Endodermal cell (in vitro differentiated cells): ENCODE results near the gene BBX. TPM values are rescaled to one million over a fixed set of nuclear protein-coding genes. Genes with fewer than 3 reads are reported as not detected.
A peak's percentile ranks its signal among the peaks of the same experiment; 100 is the strongest.

ENCODE experiments used
- DNase-seq: peaks from one replicate; pipeline ENCODE4 v3.0.0-alpha.2; 2017
- H3K27ac ChIP-seq: 2 replicates; pipeline ENCODE4 v1.5.1; 2013; ENCODE audit warnings: mild to moderate bottlenecking, low read depth, low read length, moderate library complexity
- H3K27me3 ChIP-seq: 2 replicates; pipeline ENCODE4 v1.6.1; 2013; ENCODE audit warnings: mild to moderate bottlenecking, low read length, moderate library complexity; ENCODE audit not compliant: insufficient read depth, control insufficient read depth, poor library complexity, severe bottlenecking
- H3K36me3 ChIP-seq: 2 replicates; pipeline ENCODE4 v1.7.0; 2013; ENCODE audit warnings: mild to moderate bottlenecking, low read length, moderate library complexity; ENCODE audit not compliant: control insufficient read depth, insufficient read depth
- H3K4me1 ChIP-seq: one replicate; pipeline ENCODE4 v1.7.0; 2013; ENCODE audit warnings: low read length; ENCODE audit not compliant: control insufficient read depth, insufficient read depth
- H3K4me3 ChIP-seq: 2 replicates; pipeline ENCODE4 v1.5.1; 2013; ENCODE audit warnings: mild to moderate bottlenecking, low read length, moderate library complexity
- H3K9ac ChIP-seq: 2 replicates; pipeline ENCODE4 v1.6.1; 2013; ENCODE audit warnings: mild to moderate bottlenecking, low read length, moderate library complexity; ENCODE audit not compliant: poor library complexity, severe bottlenecking; ENCODE audit errors: extremely low read depth
- H3K9me3 ChIP-seq: 2 replicates; pipeline ENCODE4 v1.6.1; 2013; ENCODE audit warnings: mild to moderate bottlenecking, low read length, moderate library complexity; ENCODE audit not compliant: control insufficient read depth
- H3K27ac Mint-ChIP-seq: 2 replicates; pipeline ENCODE4 v1.8.0; 2020; ENCODE audit warnings: mixed read lengths
- H3K27me3 Mint-ChIP-seq: 2 replicates; pipeline ENCODE4 v1.8.0; 2021; ENCODE audit warnings: mild to moderate bottlenecking, mixed read lengths; ENCODE audit not compliant: insufficient read depth
- H3K36me3 Mint-ChIP-seq: 2 replicates; pipeline ENCODE4 v1.8.0; 2020; ENCODE audit warnings: low read depth, mixed read lengths
- H3K4me1 Mint-ChIP-seq: 2 replicates; pipeline ENCODE4 v1.8.0; 2020; ENCODE audit warnings: mixed read lengths
- H3K4me3 Mint-ChIP-seq: 2 replicates; pipeline ENCODE4 v1.8.0; 2020; ENCODE audit warnings: mild to moderate bottlenecking, moderate library complexity, mixed read lengths
- H3K9me3 Mint-ChIP-seq: 2 replicates; pipeline ENCODE4 v1.8.0; 2020; ENCODE audit warnings: mild to moderate bottlenecking, mixed read lengths
- WGBS, 2 experiments: methylation state at CpG; one replicate each; pipeline versions ENCODE4 v1.1.5 to v1.1.7; 2013; ENCODE audit warnings: missing lambda C conversion rate in 2 of 2, mixed read lengths in 1 of 2; ENCODE audit not compliant: insufficient coverage in 1 of 2, insufficient read length in 1 of 2; 5-methylcytosine and 5-hydroxymethylcytosine counted together
- total RNA-seq, 2 donors: library from RNA; stranded (reverse); fragmentation: NEBNext Ultra II Directional in 1 of 2; extraction: Animal tissue kit (Norgen Biotek cat#: 25700) in 1 of 2; gene quantifications; 2 replicates in 1 of 2; 3 replicates in 1 of 2; pipeline ENCODE4 v1.2.1, GENCODE V29; 2021
- TF ChIP-seq, protein P1 (sequence below): fragments of 200-600 bp; sonication (generic); conservative IDR thresholded peaks from 2 replicates; pipeline ENCODE4 v1.5.0; 2021; ENCODE audit warnings: antibody characterized with exemption, mild to moderate bottlenecking

The BBX gene
- total RNA-seq, 2 donors from 2014 or later, result 34.2 to 41.2 TPM

DNA sequence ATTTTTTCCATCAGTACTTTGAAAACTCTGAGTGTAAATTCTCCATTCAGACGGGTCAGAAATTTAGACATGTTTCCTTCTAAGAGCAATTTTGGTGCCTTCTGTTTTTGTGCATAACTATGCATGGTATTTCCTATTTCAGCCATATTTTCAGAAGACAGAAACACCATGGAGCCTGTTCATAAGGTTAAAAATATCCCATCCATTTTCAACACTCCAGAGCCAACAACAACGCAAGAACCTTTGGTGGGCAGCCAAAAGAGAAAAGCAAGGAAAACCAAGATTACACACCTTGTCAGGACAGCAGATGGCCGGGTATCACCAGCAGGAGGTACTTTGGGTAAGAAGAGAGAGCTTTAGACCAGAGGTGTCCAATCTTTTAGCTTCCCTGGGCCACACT lies 275.6 kb downstream of the BBX start:
- Histone ChIP-seq H3K4me3 (no peak overlapping the region), H3K36me3 (peaks cover 56% of the 10 kb centered on the region), H3K4me1 (no peaks in the 10 kb centered on the region), H3K27me3 (no peaks in the 10 kb centered on the region), H3K9ac (no peak overlapping the region), H3K9me3 (no peaks in the 10 kb centered on the region), H3K27ac (no peak overlapping the region)
- TF ChIP-seq, protein P1, sequence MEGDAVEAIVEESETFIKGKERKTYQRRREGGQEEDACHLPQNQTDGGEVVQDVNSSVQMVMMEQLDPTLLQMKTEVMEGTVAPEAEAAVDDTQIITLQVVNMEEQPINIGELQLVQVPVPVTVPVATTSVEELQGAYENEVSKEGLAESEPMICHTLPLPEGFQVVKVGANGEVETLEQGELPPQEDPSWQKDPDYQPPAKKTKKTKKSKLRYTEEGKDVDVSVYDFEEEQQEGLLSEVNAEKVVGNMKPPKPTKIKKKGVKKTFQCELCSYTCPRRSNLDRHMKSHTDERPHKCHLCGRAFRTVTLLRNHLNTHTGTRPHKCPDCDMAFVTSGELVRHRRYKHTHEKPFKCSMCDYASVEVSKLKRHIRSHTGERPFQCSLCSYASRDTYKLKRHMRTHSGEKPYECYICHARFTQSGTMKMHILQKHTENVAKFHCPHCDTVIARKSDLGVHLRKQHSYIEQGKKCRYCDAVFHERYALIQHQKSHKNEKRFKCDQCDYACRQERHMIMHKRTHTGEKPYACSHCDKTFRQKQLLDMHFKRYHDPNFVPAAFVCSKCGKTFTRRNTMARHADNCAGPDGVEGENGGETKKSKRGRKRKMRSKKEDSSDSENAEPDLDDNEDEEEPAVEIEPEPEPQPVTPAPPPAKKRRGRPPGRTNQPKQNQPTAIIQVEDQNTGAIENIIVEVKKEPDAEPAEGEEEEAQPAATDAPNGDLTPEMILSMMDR, result no peak
- Mint-ChIP-seq H3K36me3 (peaks cover 26% of the 10 kb centered on the region), H3K4me1 (no peaks in the 10 kb centered on the region), H3K27me3 (no peaks in the 10 kb centered on the region), H3K9me3 (no peaks in the 10 kb centered on the region), H3K4me3 (no peak overlapping the region), H3K27ac (no peak overlapping the region)
- WGBS, 2 experiments, result 88% methylated on average over 1 to 3 of the region's 3 CpGs
- no peak for DNase-seq

DNA sequence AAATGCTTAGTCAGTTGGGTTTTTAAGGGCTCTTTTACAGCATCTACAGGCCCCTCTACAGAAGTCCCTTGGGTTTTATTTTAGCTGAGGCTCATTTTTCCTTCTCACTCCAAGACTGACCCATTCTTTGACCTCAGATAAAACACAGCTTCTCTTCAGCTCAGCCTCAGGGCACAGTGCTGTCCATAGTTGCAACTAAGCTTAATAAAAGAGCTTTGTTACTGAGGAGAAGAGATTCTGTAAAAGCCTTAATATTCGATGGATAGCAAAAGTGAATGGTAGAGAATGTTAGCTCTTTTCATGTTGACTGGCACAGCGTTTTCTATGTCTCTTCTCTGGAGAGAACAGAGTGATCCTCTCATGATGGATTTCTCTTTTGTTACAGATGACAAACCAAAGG lies 277.9 kb downstream of the BBX start:
- Mint-ChIP-seq H3K9me3 (no peaks in the 10 kb centered on the region), H3K27me3 (no peaks in the 10 kb centered on the region), H3K4me3 (no peak overlapping the region), H3K4me1 (no peaks in the 10 kb centered on the region), H3K27ac (no peak overlapping the region), H3K36me3 (peaks cover 36% of the 10 kb centered on the region)
- no peak overlapping the region for H3K4me3 ChIP-seq
- peaks cover 65% of the 10 kb centered on the region for H3K36me3 ChIP-seq
- H3K27me3 ChIP-seq, result no peaks in the 10 kb centered on the region
- WGBS, 2 experiments, result 92 to 94% methylated on average over 2 of the region's 2 CpGs
- H3K9ac ChIP-seq, result no peak overlapping the region
- DNase-seq, result no peak
- H3K9me3 ChIP-seq, result no peaks in the 10 kb centered on the region
- H3K27ac ChIP-seq, result peak overlapping the region; percentile 69
- H3K4me1 ChIP-seq, result no peaks in the 10 kb centered on the region
- TF ChIP-seq, protein P1, result no peak

DNA sequence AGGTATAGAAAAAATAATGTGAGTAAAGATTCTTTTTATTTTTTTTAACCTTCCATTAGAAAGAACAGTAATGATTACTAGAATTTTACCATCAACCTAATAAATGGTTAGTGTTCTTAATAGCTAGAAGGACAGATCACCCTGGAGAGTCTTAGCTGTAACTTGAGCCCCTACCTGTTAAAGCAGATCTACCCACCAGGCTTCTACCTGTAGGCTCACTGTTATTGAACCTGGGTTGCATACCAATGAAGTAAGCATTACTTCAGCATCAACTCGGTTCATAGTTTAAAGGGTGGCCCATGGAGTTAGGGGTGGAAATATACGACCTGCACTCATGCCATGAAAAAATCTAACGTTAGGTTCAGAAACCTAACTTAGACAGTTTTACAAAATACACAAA lies 280.4 kb downstream of the BBX start:
- H3K36me3 ChIP-seq, result peaks cover 75% of the 10 kb centered on the region
- Mint-ChIP-seq H3K36me3 (peaks cover 44% of the 10 kb centered on the region), H3K9me3 (no peaks in the 10 kb centered on the region), H3K4me1 (no peaks in the 10 kb centered on the region), H3K27ac (no peak overlapping the region), H3K27me3 (no peaks in the 10 kb centered on the region), H3K4me3 (no peak overlapping the region)
- no peak overlapping the region for H3K27ac ChIP-seq
- WGBS, 2 experiments, result 86 to 96% methylated on average over 1 to 3 of the region's 3 CpGs
- H3K4me3 ChIP-seq, result no peak overlapping the region
- no peak for DNase-seq
- no peaks in the 10 kb centered on the region for H3K9me3 ChIP-seq
- H3K9ac ChIP-seq, result no peak overlapping the region
- TF ChIP-seq, protein P1, result no peak
- no peaks in the 10 kb centered on the region for H3K4me1 ChIP-seq
- no peaks in the 10 kb centered on the region for H3K27me3 ChIP-seq
